ENCODE measurements around the gene THADA.

DNA sequence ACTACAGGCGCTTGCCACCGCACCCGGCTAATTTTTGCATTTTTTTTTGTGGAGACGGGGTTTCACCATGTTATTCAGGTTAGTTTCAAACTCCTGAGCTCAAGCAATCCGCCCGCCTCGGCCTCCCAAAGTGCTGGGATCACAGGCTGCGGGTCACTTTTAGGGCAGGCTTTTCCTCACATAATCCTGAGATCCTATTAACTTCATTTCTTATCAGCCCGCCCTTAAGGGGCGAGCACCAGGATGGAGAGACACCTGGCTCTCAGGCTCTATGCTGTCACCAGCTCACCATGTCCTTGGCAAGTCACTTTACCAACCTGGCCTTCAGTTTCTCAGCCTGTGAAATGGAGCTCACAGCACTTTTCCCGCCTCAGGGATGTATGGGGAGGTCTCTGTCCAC is 392.5 kb downstream of the THADA start:
- TF ChIP-seq POLR2AphosphoS5 (IDR thresholded peaks at IDR 0.05) (no peak), CTCF (IDR thresholded peaks at IDR 0.05) (no peak), POLR2A (IDR thresholded peaks at IDR 0.05) (no peak)
